GM23248 (cell line): ENCODE results near the gene OR5AN1.

Experiments used
- EZH2 ChIP-seq: fragments of 200-600 bp; sonication (generic); IDR thresholded peaks from 2 replicates; pipeline ENCODE4 v1.6.1; 2018; ENCODE audit warnings: antibody characterized with exemption, mild to moderate bottlenecking; ENCODE audit not compliant: insufficient read depth, poor library complexity, severe bottlenecking
- EZH2phosphoT487 ChIP-seq: fragments of 200-600 bp; sonication (generic); IDR thresholded peaks from 2 replicates; pipeline ENCODE4 v1.6.1; 2018; ENCODE audit warnings: antibody characterized with exemption, moderate library complexity, mild to moderate bottlenecking, low read depth; ENCODE audit not compliant: insufficient read depth

- TF ChIP-seq EZH2 (no peak), EZH2phosphoT487 (no peak)
These were observed 42.0 kb downstream of the OR5AN1 start for GRCh38 chr11:59400461-59401261.
